Activated gamma-delta T cell treated with Interleukin-2 at 50 U/mL for 16 hours (primary cell): ENCODE data around the gene RAB38.

Experiments used
- DNase-seq: peaks from one replicate; pipeline ENCODE4 v3.0.0-alpha.2; 2020

Gene RAB38

DNA sequence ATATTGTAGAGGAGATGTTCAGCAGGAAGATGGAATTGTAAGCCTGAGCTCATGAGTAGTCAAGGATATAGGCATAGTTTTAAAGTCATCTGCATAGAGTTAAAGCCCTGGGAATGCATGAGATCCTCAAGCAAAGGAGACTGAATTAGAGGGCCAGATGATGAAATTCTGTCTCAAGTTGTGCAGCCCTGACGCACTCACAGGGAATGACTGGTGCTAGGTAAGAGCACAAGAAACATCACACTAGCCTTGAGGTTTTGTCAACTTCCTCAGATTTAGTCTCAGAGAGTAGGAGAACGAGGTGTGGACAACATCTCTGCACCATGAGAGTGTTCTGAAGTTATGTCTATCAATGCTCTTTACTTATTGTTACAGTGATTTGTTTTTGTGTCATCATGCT is 5.8 kb downstream of the RAB38 start:
- no peak for DNase-seq

DNA sequence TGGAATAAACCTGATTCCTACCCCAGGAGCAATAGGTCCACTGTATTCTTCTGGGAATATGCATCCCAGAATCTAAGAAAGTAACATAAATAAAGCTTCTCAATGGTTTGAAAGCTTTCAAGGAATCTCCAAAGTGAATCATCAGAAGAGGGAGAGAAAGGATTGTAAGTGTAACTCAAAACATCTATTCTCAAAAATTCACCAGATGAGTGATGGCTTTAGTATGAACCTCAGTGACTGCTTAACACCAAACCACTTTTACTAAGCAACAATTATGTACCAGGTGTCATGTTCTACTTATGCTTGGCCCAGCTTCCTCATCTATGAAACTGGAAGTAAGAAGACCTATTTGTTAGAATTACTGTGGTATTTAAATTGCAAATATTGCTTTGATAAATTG is 7.4 kb downstream of the RAB38 start:
- no peak for DNase-seq

DNA sequence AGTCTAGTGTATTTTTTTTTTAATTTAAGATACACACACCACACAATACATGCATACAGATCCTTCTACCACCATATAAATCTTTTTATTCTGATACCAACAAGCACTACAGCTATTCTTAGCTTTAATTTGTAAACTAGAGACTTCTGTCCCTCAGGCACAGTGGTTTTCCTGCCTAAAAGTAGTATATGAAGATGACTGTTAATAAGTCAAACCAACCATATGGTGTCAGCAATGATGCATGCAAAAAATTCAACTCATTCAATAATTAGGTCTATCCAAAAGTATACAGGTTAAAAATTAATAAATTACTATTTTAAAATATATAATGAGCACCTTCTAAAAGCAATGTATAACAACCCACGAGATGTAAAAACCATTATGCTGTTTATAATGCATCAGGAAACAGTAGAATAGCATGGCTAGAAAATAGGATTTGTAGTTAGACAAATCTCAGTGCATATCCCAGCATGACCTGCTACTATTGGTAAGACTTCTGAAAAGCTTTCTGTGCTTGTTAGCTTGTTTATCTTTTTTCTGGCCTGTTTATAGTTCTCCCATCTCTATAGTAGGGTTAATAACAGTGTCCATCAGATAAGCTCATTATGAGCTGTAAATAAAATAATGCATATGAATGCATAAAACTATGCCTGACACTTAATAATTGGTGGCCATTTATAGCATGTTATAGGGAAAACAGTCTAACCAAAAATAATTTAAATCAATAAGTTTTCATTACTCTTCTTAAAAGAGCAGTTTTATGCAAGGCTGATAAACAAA is 10.2 kb downstream of the RAB38 start:
- DNase-seq = no peak

DNA sequence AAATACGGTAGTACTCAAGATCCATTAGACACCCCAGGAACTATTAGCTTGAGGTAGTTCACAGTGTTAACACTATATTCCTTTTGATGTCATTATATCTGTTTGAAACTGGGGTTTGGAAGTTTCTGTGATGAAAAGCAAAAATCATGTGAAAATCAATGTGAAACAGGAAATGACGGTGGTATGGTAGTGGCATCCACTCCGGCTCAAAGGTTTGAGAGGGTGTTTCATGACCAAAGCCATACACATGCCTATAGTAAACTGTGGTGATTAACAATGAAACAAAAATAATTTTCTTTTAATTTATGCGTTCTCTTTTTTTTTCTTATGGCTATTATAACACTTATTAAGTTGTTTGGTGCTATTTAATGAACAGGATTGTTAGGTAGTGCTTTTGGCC is 10.9 kb downstream of the RAB38 start:
- no peak for DNase-seq

DNA sequence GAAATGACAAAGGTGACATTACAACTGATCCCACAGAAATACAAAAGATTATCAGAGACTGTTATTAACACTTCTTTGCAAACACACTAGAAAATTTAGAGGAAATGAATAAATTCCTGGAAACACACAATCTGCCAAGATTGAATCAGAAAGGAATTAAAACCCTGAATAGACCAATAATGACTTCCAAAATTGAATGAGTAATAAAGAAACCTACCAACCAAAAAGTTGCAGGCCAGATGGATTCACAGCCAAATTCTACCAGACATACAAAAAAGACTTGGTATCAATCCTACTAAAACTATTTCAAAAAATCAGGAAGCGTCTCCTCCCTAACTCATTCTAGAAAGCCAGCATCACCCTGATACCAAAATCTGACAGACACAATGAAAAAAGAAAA is 17.2 kb downstream of the RAB38 start:
- no peak for DNase-seq

DNA sequence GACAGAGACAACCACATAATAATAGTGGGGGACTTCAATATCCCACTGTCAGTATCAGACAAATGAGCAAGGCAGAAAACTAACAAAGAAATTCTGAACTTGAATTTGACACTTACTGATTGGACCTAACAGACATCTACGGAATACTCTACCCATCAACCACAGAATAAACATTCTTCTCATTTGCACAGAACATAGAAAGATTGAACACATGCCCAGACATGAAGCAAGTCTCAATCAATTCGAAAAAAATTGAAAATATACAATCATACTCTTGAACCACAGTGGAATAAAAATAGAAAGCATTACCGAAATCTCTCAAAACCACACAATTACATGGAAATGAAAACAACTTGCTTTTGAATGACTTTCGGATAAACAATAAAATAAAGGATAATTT is 17.9 kb downstream of the RAB38 start:
- no peak for DNase-seq

DNA sequence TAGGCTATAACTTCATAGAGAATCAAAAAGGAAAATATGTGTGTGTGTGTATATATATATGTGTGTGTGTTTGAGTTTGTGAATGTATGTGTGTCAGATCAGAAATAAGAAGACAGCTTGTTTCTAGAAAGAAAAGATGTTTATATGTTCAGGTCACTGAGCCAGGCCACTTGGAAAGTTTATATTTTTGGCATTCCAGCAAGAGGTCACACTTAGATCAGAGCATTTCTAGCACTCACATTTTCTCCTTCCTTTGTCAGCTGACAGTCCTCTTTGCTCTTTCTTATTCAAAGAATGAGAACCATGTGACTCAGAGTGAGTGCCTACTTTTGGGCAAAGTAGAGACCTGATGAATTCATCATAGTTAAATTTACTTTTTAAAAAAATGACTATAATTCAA is 22.9 kb downstream of the RAB38 start:
- no peak for DNase-seq

DNA sequence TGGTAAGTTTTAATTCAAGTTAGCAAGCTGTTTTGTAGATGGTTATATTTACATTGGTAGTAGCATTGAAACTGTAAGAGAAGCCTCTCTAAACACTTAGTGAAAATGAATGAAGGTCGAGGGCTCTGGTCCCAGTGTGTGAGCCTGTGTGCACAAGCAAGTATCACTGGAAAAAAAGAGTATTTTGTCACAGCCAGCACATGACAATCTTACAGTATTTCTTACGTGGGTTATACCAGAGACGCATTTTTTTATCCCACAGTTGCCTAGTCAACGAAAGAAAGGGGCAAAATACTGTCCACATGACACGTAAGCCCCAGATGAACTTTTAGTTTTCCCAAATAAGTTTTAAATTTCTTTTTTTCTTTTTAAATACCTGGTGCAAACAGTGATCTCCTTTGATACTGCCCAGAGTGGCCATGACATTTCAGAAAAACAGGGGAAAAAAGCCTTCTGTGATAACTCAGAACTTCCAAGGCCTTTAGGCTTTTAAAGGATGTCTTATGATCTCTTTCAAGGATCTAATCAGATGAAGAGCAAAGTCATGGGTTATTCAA is 23.5 kb downstream of the RAB38 start:
- DNase-seq = no peak

DNA sequence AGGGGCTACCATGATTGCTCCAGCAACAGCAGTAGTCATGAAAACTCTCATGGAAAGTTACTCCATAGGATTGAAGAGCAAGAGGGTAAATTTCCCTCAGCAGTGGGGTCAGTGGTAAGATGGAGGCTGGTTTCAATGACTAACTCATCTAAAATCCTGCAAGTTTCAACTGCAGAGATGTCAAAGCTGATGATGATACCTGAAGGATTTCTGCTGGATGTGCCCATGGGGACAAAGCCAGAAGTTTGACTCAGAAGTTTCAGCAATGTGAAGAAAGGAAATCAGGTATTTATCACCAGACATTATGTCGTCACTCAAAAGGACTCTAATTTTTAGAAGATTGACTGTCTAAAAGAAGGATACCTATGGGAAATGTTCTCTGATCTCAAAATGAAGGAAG is 29.1 kb downstream of the RAB38 start:
- DNase-seq = no peak

DNA sequence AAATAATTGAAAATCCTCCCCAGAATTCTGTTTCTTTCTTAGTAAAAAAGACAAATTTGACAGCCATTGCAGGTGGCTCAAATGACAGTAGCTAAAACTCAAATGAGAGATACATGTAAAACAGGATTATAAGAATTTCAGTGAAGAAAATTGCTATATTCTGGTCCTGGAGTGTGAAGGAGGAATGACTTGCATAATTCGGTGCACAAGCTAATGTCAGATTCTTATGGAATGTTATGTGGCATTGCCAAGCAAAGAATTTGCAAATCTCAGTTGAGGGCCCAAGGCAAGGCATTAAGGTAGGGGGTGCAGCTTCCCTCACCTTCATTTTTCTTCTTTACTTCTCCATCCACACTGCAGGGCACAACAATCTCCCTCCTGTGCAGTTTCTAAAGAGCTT is 35.4 kb downstream of the RAB38 start:
- DNase-seq = no peak

DNA sequence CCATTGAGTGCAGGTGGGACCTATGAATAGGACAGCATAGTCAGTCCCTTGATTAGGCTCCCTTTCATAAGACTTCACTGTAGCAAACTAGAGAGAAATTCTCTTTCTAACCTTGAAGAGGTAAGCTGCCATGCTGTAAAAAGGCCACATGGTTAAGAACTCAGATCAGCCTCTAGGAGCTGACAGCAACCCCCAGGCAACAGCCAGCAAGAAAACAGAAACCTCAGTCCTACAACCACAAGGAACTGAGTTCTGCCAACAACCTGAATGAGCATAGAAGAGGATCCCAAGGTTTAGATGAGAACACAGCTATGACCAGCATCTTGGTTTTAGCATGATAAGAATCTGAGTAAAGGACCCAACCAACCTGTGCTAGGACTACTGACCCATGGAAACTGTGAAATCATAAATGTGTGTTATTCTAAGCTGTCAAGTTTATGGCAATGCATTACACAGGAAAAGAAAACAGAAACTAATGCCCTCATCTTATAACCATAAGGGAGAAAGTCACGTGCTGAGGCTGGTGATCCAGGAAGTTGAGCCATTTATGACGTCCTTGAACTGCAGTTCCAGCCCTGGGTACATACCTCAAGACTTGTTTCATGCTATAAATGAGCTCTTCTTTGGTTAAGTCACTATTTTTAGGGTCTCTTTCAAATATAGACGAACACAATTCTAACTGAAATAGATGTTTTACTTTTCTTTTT is 43.3 kb downstream of the RAB38 start:
- no peak for DNase-seq

DNA sequence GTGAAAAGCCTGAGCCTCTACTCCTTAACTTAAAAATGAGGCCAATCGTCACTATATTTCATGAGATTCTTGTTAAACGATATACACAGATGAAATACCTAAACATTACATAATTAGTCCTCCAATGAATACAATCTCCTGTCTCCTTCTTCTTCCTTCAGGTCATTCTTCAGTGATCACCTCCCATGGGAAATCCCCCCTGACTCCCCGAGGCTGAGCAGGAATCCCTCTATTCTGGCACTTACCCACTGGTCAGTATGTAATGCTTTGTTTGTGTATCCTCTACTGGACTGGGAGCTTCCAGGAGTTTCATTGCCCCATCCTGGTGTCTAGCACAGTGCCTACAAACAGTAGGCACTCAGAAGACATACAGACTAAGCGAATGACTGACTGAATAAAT is 52.3 kb downstream of the RAB38 start:
- DNase-seq = no peak

DNA sequence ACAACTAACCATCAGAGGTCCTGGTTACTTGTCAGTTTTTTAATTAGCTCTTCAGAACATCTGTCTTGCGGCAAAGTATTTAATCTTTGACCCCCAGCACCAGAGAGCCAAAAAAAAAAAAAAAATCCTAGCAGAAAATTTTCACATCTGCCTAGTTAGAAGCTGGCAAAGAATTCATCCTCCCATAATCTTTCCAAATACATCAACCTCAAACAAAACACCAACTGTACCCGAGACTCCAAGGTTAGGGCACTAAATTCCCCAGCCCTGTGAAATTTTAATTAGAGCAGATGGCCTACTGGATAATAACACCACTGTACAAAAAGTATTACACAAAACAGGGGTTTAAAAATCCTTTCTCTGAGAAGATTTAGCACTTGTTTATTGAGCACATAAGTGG is 55.7 kb downstream of the RAB38 start:
- DNase-seq = no peak

DNA sequence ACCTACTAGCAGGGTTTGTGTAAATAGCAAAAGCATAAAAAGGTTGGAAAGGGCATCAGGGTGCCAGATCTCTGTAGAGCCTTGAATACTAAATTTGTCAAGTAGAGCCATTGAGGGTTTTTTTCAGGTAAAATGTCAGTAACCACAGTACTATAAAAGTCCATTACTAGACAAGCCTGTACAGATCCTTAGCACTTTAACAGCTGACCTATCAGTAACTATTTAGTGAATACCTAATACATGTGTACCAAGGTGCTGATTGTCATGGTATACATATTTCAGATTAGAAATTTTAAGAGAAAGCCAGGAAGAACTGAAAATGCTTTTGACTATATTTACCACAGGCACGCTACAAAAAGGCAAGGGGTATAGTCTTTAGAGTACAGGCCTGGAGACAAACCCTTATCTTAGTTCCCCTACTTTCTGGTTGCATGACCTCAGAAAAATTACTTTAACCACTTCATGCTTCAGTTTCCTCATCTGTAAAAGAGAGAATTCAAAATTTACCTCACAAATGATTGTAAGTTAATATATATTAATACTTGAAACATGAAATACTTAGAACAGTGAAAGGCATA is 57.9 kb downstream of the RAB38 start:
- DNase-seq = no peak

DNA sequence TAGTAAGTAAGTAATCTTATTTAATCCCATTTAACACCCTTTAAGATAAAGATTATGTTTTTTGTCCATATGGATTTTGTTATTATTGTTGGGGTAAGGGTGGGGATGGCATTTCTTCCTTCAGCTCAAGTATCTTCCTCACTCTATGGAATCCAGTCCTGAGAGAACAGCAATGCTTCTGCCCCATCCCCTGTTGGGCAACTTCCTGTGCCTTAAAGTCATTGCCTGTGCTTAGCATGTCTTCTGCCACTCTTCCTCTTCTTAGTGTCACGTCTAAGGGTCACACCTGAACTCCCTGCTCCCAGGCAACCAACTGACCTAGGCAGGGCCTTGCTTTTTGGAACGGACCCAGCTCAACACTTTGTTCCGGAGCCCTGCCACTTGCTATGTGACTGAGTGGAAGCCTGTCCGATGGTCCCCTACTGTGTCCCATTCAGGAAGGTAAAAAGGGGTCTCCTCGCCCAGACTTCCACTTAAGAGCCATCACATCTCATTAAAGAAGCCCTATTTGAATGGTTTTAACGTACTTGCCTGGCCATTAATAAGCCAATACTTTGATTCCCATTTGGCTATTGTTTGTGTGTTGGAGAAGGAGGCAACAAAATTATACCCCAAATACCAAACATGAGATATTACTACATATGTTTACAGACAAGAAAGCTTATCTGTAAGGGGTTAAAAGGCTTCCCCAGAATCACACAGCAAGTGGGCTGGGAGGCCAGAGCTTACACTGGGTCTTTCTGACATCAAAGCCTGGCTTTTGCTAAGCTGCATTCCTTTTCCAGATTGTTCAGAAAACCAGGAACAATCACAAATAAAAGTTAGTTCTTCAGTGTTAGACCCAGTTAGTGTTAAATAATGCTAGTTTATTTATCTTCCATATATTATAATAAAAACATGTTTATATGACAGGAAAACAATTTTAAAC is 59.2 kb downstream of the RAB38 start:
- no peak for DNase-seq

DNA sequence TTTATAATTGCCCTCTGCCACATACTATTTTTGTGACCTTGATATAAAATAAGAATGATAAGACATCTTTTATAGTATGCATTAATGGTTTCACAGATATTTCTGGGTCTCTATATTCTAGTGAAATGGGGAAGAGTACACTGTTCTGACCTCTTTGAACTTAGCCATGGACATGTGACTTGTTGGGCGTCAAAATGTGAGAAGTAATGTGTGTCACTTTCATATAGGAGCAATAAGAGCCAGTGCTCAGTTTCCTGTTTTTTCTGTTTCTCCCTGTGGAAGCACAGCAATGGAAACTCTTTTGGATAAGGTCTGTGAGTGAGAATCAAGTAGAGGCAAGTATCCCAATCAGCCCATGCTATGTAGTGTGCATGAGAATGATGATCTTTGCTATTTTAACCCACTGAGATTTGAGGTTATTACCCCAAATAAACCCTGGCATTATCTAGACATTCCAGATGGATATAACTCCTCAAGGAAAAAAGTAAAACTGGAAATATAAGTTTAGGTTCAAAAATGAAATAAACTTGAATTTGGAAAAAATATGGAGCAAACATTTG is 60.7 kb downstream of the RAB38 start:
- no peak for DNase-seq

DNA sequence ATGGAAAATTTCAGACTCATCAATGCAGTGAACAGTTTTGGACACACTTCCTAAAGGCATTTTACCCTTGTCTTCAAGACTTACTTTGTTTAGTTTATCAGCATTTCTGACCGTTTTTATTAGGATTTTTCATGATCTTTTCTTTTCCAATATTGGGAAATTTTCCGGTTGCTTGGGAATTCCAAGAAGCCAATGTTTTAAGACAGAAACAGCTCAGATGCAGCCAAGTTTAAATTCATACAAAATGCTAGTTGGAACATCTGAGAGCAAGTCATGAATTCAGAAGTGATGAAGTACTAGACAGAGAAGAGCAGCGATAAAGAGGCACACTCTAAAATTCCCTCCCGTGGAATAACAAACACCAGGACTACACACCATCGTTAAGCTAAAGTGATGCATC is 68.6 kb downstream of the RAB38 start:
- DNase-seq = no peak

DNA sequence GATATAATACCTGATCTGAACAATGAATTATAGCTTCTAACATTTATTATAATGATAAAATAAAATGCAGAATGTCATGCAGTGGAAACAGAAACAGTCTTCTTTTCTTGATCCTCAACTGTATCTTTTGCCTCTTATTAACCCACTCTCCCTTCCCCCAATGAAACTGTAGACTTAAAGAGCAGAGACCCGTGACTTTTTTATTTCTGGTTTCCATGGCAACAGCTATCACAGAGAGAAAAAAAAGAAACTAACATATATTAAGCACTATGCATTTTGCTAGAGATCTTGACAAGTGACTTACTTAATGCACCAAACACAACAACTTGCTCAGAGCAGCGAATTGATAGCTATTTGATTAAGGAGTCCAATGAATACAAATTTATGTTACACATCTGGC is 69.3 kb downstream of the RAB38 start:
- no peak for DNase-seq

DNA sequence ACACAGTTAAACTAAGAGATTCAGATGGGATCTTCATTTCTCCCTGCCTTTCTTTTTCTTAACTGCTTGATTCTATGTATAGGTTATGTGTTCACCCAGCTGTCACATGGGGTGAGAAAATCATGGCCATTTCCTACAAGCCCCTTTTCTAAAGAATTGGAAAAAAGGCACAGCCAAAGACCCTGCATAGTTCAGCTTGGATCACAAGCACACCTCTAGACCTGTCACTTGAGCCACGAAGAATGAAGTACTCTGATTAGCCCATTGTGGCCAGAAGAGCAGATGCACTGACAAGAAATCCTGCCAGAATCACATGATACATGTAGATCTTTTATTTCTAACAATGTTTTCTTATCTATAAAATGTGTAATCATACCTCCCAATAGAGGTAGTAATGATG is 69.7 kb downstream of the RAB38 start:
- no peak for DNase-seq

DNA sequence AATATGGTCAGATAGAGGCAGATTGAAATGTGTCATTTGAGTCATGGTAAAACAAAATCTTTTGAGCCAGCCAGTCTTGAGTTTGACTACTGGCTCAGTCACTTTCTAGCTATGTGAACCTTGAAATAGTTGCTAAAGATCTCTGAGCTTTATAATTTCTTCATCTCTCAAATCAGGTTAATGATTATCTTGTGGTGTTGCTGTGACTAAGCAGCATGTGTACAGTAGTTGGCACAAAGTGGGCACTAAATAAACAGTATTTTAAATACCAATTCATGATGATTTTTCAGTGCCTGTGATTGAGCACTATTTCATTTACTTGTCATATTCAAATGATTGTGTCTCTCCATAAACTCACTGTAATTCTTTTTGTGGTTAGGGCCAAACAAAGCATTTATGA is 70.8 kb downstream of the RAB38 start:
- DNase-seq = no peak

DNA sequence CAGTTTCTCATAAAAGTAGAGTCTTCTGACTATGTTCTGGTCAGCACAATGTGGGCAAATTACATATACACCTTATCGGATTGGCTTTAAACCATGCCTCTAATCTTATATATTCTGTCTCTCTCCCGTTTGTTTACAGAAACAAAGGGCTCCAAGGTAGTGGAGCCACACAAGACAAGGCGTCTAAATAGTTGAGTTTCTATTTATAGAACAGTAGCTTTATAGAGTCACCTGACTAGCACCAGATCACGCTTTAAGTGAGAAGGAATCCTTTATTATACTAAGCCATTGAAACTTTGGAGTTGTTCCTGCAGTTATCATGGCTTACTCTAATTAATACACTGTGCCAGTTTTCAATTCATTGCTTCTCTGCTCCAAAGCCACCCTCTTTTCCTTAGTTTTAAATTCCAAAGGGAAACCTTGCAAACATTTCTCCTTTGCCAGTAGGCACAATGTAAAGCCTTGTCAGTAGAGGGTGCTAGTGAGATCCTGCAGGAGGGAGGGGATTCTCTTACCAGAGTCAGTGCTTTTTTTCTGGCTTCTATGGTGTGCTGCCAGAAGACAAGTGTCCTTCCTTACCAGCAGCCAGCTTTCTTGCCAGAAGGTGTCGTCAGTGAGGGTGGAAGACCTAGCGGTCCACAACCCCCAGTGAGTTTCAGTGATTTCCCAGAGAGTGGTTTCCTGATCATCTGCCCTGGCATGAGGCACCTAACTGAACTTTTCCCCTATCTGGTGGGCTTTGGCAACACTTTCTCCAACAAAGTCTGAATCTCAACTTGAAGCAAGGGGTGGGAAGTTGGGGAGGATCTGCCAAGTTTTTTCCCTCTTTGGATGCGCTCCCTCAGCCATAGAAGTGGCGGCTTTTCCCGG is 71.7 kb downstream of the RAB38 start:
- DNase-seq = peak; percentile 10

DNA sequence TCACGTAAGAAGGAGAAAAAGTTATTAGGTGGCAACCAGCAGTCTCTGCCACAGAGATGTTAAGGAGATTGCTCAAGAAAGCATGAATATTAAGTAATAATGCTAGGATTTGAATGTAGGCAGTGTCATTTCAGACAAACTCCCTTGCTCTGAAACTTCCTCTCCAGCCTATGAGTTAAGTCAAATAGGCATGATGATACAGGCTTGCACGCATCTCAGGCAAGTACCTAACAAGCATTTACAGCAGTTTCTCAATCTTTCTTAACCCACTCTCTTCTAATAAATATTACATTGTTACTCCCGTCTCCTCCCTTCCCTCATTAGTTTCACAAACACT is 72.7 kb downstream of the RAB38 start:
- DNase-seq = no peak
